22Rv1 (cell line): Measurements from ENCODE around the gene TNFSF13B.
"Not testable (repeated sequence)": the region's sequence is repeated elsewhere in the genome, so short reads cannot be mapped to it uniquely, and the experiment has no call there.

Experiments used
- H3K27ac ChIP-seq: fragments of 450-650 bp; 2 replicates; pipeline ENCODE4 v1.5.1; 2017
- CTCF ChIP-seq: fragments of 450-650 bp; IDR thresholded peaks from 2 replicates; pipeline ENCODE4 v1.5.1; 2017; ENCODE audit warnings: mild to moderate bottlenecking
- ZFX ChIP-seq: fragments of 450-650 bp; IDR thresholded peaks from 2 replicates; pipeline ENCODE4 v1.6.1; 2017; ENCODE audit warnings: antibody characterized with exemption, borderline replicate concordance

TNFSF13B gene

DNA sequence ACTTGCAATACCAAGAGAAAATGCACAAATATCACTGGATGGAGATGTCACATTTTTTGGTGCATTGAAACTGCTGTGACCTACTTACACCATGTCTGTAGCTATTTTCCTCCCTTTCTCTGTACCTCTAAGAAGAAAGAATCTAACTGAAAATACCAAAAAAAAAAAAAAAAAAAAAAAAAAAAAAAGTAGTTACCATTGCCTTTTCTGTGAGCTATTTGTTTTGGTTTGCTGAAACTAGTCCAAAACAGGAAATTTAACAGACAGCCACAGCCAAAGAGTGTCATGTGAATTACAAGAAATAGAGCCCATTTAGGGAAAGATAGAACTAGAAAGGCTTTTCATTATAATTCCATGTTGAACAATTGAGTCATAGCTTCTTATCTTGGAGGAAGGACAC, 37.3 kb downstream of the TNFSF13B start:
- H3K27ac ChIP-seq, result no peak overlapping the region
- TF ChIP-seq ZFX, result no peak
- TF ChIP-seq CTCF, result no peak

- not testable (repeated sequence) for H3K27ac ChIP-seq
These were observed 42.1 kb downstream of the TNFSF13B start for GRCh38 chr13:108311596-108311995.

DNA sequence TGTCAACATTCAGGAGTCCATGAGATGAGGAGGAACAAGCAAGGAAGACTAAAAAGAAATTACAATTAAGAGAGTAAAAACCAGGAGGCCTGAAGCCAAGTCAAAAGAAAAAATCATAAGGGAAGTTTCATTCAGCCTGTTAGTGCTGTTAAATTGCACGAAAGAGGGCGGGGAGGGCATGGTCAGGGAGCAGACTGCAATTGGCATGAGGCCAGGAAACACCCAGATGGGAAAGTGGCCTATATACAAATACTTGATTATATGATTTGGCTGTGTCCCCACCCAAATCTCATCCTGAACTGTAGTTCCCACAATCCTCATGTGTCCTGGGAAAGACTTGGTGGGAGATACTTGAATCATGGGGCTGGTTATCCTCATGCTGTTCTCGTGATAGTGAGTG, 43.9 kb downstream of the TNFSF13B start:
- H3K27ac ChIP-seq, result no peak overlapping the region

GRCh38 chr13:108315273-108315672, 45.8 kb downstream of the TNFSF13B start:
- no peak for TF ChIP-seq CTCF
- no peak for TF ChIP-seq ZFX
- H3K27ac ChIP-seq, result no peak overlapping the region

More for the DNA sequence above, 43.9 kb downstream of the TNFSF13B start:
- TF ChIP-seq ZFX (no peak), CTCF (no peak)

GRCh38 chr13:108315991-108316390, 46.5 kb downstream of the TNFSF13B start:
- H3K27ac ChIP-seq, result no peak overlapping the region
- no peak for TF ChIP-seq ZFX
- no peak for TF ChIP-seq CTCF

DNA sequence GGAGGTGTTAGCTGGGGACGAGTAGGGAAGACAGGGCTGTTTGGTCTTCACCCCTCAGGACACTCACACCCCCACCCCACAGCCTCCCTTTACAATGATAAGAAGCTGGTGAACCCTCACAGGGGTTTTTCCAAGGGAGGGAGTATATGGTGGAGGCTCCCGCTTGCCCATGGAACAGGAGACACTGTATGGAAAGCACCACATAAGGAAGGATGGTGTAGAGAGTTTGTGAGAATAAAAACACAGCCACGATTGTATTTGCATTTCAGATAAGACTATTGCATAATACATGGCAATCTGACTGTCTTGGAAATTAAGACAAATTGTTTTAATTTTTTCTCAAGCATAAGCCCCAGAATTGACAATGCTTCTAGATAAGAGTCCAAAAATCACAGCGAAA, 46.9 kb downstream of the TNFSF13B start:
- TF ChIP-seq ZFX (no peak), CTCF (no peak)
- no peak overlapping the region for H3K27ac ChIP-seq

DNA sequence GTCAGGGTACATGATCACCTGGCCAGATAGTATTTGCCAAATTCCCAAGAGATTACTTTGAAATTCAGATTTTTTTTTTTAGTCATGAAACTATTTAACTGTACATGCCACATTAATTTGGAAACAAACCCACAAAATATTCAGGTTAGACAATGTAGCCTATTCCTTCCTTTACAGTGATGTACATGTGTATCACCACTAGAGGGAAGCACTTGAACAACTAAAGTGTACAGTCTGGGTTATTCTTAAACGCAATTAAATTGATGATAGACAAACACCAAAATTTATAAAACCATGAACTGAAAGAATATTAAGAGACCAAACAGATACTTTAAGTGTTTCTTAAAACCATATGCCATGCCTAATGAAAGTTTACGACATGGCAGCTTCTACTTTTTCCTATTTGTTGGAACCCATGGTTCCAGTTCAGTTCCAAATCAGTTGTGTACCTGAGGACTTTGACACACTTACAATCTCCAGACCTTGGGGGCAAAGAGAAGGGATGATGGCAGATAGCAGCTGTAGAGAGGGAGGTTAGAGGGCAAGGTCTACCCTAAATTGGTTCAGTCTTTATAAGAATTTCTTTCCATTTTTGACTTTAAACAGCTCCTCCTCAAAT, 52.8 kb downstream of the TNFSF13B start:
- TF ChIP-seq ZFX (no peak), CTCF (peak; percentile 81)
- H3K27ac ChIP-seq, result no peak overlapping the region

- TF ChIP-seq ZFX (no peak), CTCF (no peak)
- H3K27ac ChIP-seq, result no peak overlapping the region
These were observed 53.5 kb downstream of the TNFSF13B start for GRCh38 chr13:108323031-108323430.
